Ovary (tissue), 9 donors: ENCODE results near the gene GNPAT. TPM values are rescaled to one million over a fixed set of nuclear protein-coding genes. Genes with fewer than 3 reads are reported as not detected.

ENCODE experiments used
- DNase-seq, 5 donors: peaks; one replicate each; pipeline ENCODE4 v3.0.0-alpha.2; 2019 to 2020
- H3K27ac ChIP-seq, 2 donors: fragments of 200-600 bp; one replicate each; pipeline versions ENCODE4 v1.5.1 to v1.8.0; 2019 to 2022
- H3K27me3 ChIP-seq: fragments of 200-600 bp; one replicate; pipeline ENCODE4 v1.8.0; 2022
- H3K36me3 ChIP-seq: fragments of 200-600 bp; sonication (generic); one replicate; pipeline ENCODE4 v1.5.1; 2019
- H3K4me1 ChIP-seq: one replicate; pipeline ENCODE4 v1.8.1; 2013; ENCODE audit warnings: mild to moderate bottlenecking, moderate library complexity; ENCODE audit not compliant: insufficient read depth
- H3K4me3 ChIP-seq: fragments of 200-600 bp; sonication (generic); one replicate; pipeline ENCODE4 v1.5.1; 2017
- H3K9me3 ChIP-seq, 2 donors: fragments of 200-600 bp in 1 of 2; sonication (generic) in 1 of 2; one replicate each; pipeline versions ENCODE4 v1.5.1 to v1.8.1; 2013 to 2019; ENCODE audit warnings: mild to moderate bottlenecking in 1 of 2, moderate library complexity in 1 of 2
- CTCF ChIP-seq, 3 donors: fragments of 450-650 bp in 2 of 3; fragments of 200-600 bp in 1 of 3; IDR thresholded peaks; one replicate each; pipeline versions ENCODE4 v1.5.1 to v1.8.0; 2016 to 2022; ENCODE audit warnings: antibody characterized with exemption in 3 of 3, mild to moderate bottlenecking in 1 of 3
- EP300 ChIP-seq: sonication (generic); formaldehyde crosslinking; IDR thresholded peaks from one replicate; pipeline ENCODE4 v1.6.1; 2017; ENCODE audit warnings: antibody characterized with exemption
- POLR2A ChIP-seq: fragments of 450-650 bp; IDR thresholded peaks from one replicate; pipeline ENCODE4 v1.6.1; 2017; ENCODE audit warnings: antibody characterized with exemption, mild to moderate bottlenecking, moderate library complexity
- WGBS, 3 donors: extraction: QIAGEN DNeasy Blood & Tissue Kit in 1 of 3; methylation state at CpG; one replicate each; pipeline versions ENCODE4 v1.1.5 to v1.1.7; 2013 to 2017; 5-methylcytosine and 5-hydroxymethylcytosine counted together
- intact Hi-C, 4 donors: fragments of 100-400 bp; cut with DNase I; formaldehyde crosslinking; loops; one replicate each; pipeline versions ENCODE4 v1.11.0 to v1.15.1; 2022 to 2023
- polyA plus RNA-seq, 2 donors: library from polyadenylated mRNA; stranded (reverse); fragments of 200-250 nt in 1 of 2; fragments of 350-450 nt in 1 of 2; fragmentation: Illumina TruSeq in 1 of 2; extraction: RNeasy Lipid Tissue Mini Kit (QIAGEN cat#74804) in 1 of 2; gene quantifications; one replicate each; pipeline ENCODE4 v1.2.3, GENCODE V29; 2013 to 2014
- total RNA-seq, 7 donors: library from RNA; depleted of rRNA in 2 of 7; stranded (reverse); fragments of >200 nt in 2 of 7; fragmentation: NEBNext Ultra II Directional in 3 of 7; extraction: Animal tissue kit (Norgen Biotek cat#: 25700) in 3 of 7; gene quantifications; one replicate each; pipeline versions ENCODE4 v1.1.0 to v1.2.4, GENCODE V29; 2016 to 2023
- donor health status: DM: no; HTN: no; CAD: no; lungs with moderate emphysema.
- donor health status: DM: no; HTN: no; CAD: no.
- donor health status: Bipolar disorder and iron deficiency.
- donor health status: DM: yes; HTN: yes; CAD: no.
- donor health status: DM: no; HTN: no; CAD: no.
- donor health status: DM: yes; HTN: yes; CAD: no.

GNPAT gene
- total and polyA plus RNA-seq, 9 donors: 22.5 to 35.3 (median 30.2) TPM

GRCh38 chr1:231232870-231233734 lies 7.9 kb upstream of the GNPAT start:
- Histone ChIP-seq H3K27me3 (no peaks in the 10 kb centered on the region), H3K9me3 (no peaks in the 10 kb centered on the region), H3K27ac (no peak overlapping the region), H3K4me3 (no peak overlapping the region), H3K36me3 (no peaks in the 10 kb centered on the region), H3K4me1 (no peaks in the 10 kb centered on the region)
- no peak for DNase-seq
- 91 to 93% (median 92%) methylated on average over 14 of the region's 14 CpGs for WGBS, 3 donors
- TF ChIP-seq POLR2A: no peak
- no peak for TF ChIP-seq CTCF (IDR thresholded peaks at IDR 0.05)
- TF ChIP-seq EP300: no peak
- intact Hi-C loops: no loop called here

- Histone ChIP-seq H3K9me3 (no peaks in the 10 kb centered on the region), H3K27ac (no peak overlapping the region), H3K27me3 (no peaks in the 10 kb centered on the region), H3K36me3 (no peaks in the 10 kb centered on the region), H3K4me3 (no peak overlapping the region), H3K4me1 (no peaks in the 10 kb centered on the region)
- no peak for DNase-seq
- WGBS, 3 donors: 64 to 75% (median 65%) methylated on average over 8 of the region's 8 CpGs
- intact Hi-C loops: no loop called here
- TF ChIP-seq EP300 (no peak), CTCF (IDR thresholded peaks at IDR 0.05) (no peak), POLR2A (no peak)
These were observed 7.1 kb upstream of the GNPAT start for GRCh38 chr1:231233735-231234417.

GRCh38 chr1:231234506-231234905 lies 6.5 kb upstream of the GNPAT start:
- no peaks in the 10 kb centered on the region for H3K27me3 ChIP-seq
- no peak overlapping the region for H3K4me3 ChIP-seq
- intact Hi-C loops: no loop called here
- no peaks in the 10 kb centered on the region for H3K36me3 ChIP-seq
- no peak overlapping the region for H3K27ac ChIP-seq
- TF ChIP-seq CTCF (IDR thresholded peaks at IDR 0.05) (no peak), EP300 (no peak), POLR2A (no peak)
- DNase-seq: no peak
- no peaks in the 10 kb centered on the region for H3K4me1 ChIP-seq
- WGBS, 3 donors: 91 to 96% (median 93%) methylated on average over 3 of the region's 3 CpGs
- H3K9me3 ChIP-seq: no peaks in the 10 kb centered on the region

- Histone ChIP-seq H3K36me3 (no peaks in the 10 kb centered on the region), H3K27ac (no peak overlapping the region), H3K27me3 (no peaks in the 10 kb centered on the region), H3K4me3 (no peak overlapping the region), H3K9me3 (no peaks in the 10 kb centered on the region), H3K4me1 (no peaks in the 10 kb centered on the region)
- TF ChIP-seq EP300 (no peak), CTCF (IDR thresholded peaks at IDR 0.05) (no peak), POLR2A (no peak)
- WGBS, 3 donors: 91 to 94% (median 92%) methylated on average over 3 of the region's 3 CpGs
- no peak for DNase-seq
- intact Hi-C loops: no loop called here
These were observed 5.3 kb upstream of the GNPAT start for GRCh38 chr1:231235526-231236207.
